Esophagus muscularis mucosa (tissue), 4 donors: ENCODE results near the gene PIK3IP1. TPM values are rescaled to one million over a fixed set of nuclear protein-coding genes. Genes with fewer than 3 reads are reported as not detected.

ENCODE experiments used
- DNase-seq: peaks from one replicate; pipeline ENCODE4 v3.0.0-alpha.2; 2017; ENCODE audit errors: extremely low spot score
- H3K27ac ChIP-seq, 4 donors: fragments of 200-600 bp; sonication (generic); replicated peaks in 1 of 4; 1 replicate in 3 of 4; 2 replicates in 1 of 4; pipeline ENCODE4 v1.5.1; 2016 to 2019; ENCODE audit warnings: mild to moderate bottlenecking in 1 of 4
- H3K27me3 ChIP-seq, 4 donors: fragments of 200-600 bp; sonication (generic); one replicate each; pipeline versions ENCODE4 v1.5.1 to v1.6.0; 2016 to 2019
- H3K36me3 ChIP-seq, 4 donors: fragments of 200-600 bp; sonication (generic); one replicate each; pipeline ENCODE4 v1.5.1; 2016 to 2019
- H3K4me1 ChIP-seq, 4 donors: fragments of 200-600 bp; sonication (generic); one replicate each; pipeline ENCODE4 v1.5.1; 2016 to 2019
- H3K4me3 ChIP-seq, 4 donors: fragments of 200-600 bp; sonication (generic); 1 replicate in 2 of 4; 2 replicates in 2 of 4; pipeline ENCODE4 v1.5.1; 2016 to 2019; ENCODE audit warnings: mild to moderate bottlenecking in 4 of 4, moderate library complexity in 1 of 4
- H3K9me3 ChIP-seq, 4 donors: fragments of 200-600 bp; sonication (generic); 1 replicate in 3 of 4; 2 replicates in 1 of 4; pipeline ENCODE4 v1.5.1; 2016 to 2019
- EP300 ChIP-seq: sonication (generic); formaldehyde crosslinking; IDR thresholded peaks from one replicate; pipeline ENCODE4 v1.6.1; 2017; ENCODE audit warnings: antibody characterized with exemption
- POLR2A ChIP-seq: fragments of 450-650 bp; IDR thresholded peaks from one replicate; pipeline ENCODE4 v1.6.1; 2017; ENCODE audit warnings: antibody characterized with exemption, moderate library complexity, mild to moderate bottlenecking, low read depth
- POLR2AphosphoS5 ChIP-seq, 2 donors: sonication (generic); formaldehyde crosslinking; IDR thresholded peaks; one replicate each; pipeline ENCODE4 v1.6.1; 2017; ENCODE audit warnings: antibody characterized with exemption in 2 of 2
- WGBS: methylation state at CpG from one replicate; pipeline ENCODE4 v1.1.5; 2018; 5-methylcytosine and 5-hydroxymethylcytosine counted together
- intact Hi-C: fragments of 100-400 bp; cut with DNase I; formaldehyde crosslinking; loops from one replicate; pipeline ENCODE4 v1.15.1; 2023
- total RNA-seq, 4 donors: library from RNA; depleted of rRNA; stranded (reverse); fragments of >200 nt; gene quantifications; one replicate each; pipeline versions ENCODE4 v1.1.0 to v1.2.1, GENCODE V29; 2016
- TF ChIP-seq, protein P1 (sequence below), 3 experiments: fragments of 200-600 bp in 2 of 3; fragments of 450-650 bp in 1 of 3; sonication (generic) in 2 of 3; IDR thresholded peaks; one replicate each; pipeline ENCODE4 v1.5.1; 2017 to 2019; ENCODE audit warnings: antibody characterized with exemption in 3 of 3, mild to moderate bottlenecking in 2 of 3, moderate library complexity in 1 of 3

Gene PIK3IP1
- total RNA-seq, 4 donors from 2014 or later: 34.5 to 49.1 (median 39.8) TPM

DNA sequence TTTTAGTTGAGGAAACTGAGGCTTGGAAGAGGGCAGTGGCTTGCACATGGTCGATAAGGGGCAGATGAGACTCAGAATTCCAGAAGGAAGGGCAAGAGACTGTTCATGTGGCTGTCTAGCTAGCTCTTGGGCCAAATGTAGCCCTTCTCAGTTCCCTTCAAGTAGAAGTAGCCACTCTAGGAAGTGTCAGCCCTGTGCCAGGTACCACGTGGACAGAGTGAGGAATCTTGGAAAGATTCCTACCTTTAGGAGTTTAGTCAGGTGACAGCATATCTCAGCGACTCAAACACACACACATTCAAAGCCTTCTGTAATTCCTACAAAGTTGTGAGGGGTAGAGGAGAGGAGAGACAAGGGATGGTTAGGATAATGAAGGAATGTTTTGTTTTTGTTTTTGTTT is 18.3 kb downstream of the PIK3IP1 start:
- DNase-seq: no peak
- no peak overlapping the region for H3K4me3 ChIP-seq
- H3K27me3 ChIP-seq: no peaks in the 10 kb centered on the region
- no peak for TF ChIP-seq EP300
- TF ChIP-seq POLR2AphosphoS5 (IDR thresholded peaks at IDR 0.05): no peak
- 88% methylated on average over 3 of the region's 3 CpGs for WGBS
- no peaks in the 10 kb centered on the region for H3K9me3 ChIP-seq
- intact Hi-C loops: no loop called here
- H3K36me3 ChIP-seq: peaks cover 24 to 89% (median 64%) of the 10 kb centered on the region in 4 donors
- H3K27ac ChIP-seq: no peak overlapping the region
- H3K4me1 ChIP-seq: peaks cover 0 to 5% (median 0%) of the 10 kb centered on the region in 4 donors

DNA sequence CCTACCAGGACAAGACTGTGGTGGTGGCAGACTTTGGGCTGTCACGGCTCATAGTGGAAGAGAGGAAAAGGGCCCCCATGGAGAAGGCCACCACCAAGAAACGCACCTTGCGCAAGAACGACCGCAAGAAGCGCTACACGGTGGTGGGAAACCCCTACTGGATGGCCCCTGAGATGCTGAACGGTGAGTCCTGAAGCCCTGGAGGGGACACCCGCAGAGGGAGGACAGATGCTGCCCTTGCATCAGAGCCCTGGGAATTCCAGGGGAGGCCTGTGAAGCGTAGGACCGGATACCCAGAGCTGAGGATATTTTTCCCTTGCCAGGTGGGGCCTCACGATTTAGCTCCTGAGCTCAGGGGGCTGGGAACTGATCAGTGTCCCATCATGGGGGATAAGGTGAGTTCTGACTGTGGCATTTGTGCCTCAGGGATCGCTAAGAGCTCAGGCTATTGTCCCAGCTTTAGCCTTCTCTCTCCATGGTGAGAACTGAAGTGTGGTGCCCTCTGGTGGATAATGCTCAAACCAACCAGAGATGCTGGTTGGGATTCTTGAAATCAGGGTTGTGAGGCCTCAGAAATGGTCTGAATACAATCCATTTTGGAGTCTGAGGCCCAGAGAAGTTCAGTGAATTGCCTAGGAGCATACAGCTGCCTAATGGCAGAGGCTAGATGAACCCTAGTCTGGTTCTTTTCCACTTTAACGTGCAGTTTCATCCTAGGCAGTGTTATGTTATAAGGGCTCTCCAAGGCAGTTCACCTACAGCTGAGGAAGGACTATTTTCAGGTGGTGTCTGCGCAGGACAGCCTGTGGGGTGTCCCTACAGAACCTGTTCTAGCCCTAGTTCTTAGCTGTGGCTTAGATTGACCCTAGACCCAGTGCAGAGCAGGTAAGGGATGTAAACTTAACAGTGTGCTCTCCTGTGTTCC is 19.5 kb downstream of the PIK3IP1 start:
- peak overlapping the region in 3 of 4 donors; percentile 20 to 49 (median 44) for H3K27ac ChIP-seq
- 81% methylated on average over 10 of the region's 15 CpGs for WGBS
- TF ChIP-seq, protein P1, sequence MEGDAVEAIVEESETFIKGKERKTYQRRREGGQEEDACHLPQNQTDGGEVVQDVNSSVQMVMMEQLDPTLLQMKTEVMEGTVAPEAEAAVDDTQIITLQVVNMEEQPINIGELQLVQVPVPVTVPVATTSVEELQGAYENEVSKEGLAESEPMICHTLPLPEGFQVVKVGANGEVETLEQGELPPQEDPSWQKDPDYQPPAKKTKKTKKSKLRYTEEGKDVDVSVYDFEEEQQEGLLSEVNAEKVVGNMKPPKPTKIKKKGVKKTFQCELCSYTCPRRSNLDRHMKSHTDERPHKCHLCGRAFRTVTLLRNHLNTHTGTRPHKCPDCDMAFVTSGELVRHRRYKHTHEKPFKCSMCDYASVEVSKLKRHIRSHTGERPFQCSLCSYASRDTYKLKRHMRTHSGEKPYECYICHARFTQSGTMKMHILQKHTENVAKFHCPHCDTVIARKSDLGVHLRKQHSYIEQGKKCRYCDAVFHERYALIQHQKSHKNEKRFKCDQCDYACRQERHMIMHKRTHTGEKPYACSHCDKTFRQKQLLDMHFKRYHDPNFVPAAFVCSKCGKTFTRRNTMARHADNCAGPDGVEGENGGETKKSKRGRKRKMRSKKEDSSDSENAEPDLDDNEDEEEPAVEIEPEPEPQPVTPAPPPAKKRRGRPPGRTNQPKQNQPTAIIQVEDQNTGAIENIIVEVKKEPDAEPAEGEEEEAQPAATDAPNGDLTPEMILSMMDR (IDR thresholded peaks at IDR 0.05): peak; percentile 70 to 83 (median 75)
- TF ChIP-seq POLR2AphosphoS5 (IDR thresholded peaks at IDR 0.05): no peak
- peaks cover 0 to 5% (median 0%) of the 10 kb centered on the region in 4 donors for H3K4me1 ChIP-seq
- DNase-seq: no peak
- peaks cover 29 to 89% (median 63%) of the 10 kb centered on the region in 4 donors for H3K36me3 ChIP-seq
- no peaks in the 10 kb centered on the region for H3K9me3 ChIP-seq
- no peak overlapping the region for H3K4me3 ChIP-seq
- intact Hi-C loops: loop anchor here (2.0 kb wide), 1 partner anchor 62 kb away; no protein-coding TSS in a partner anchor
- H3K27me3 ChIP-seq: no peaks in the 10 kb centered on the region

DNA sequence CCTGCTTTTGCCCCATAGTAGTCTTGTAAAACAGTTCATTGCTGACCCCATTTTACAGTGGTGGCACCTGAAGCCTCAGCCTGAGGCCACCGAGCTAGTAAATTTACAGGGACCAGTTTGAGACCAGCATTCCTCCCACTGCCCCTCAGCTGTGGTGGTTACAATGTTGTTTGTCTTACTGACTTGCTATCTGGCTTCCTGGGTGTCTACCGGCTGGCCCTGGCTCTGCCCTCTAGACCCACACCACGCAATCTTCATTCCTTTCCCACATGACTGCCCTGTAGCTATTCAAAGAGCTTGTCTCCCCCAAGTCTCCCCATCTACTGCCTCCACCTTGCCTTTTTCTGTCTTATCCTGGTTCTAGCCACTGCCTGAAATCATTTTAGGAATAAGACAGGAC is 20.8 kb downstream of the PIK3IP1 start:
- H3K27me3 ChIP-seq: no peaks in the 10 kb centered on the region
- H3K27ac ChIP-seq: no peak overlapping the region
- no peak overlapping the region for H3K4me3 ChIP-seq
- no peak for DNase-seq
- H3K4me1 ChIP-seq: peaks cover 0 to 5% (median 0%) of the 10 kb centered on the region in 4 donors
- TF ChIP-seq, protein P1 (IDR thresholded peaks at IDR 0.05): no peak
- no peak for TF ChIP-seq EP300
- no peak for TF ChIP-seq POLR2A
- TF ChIP-seq POLR2AphosphoS5 (IDR thresholded peaks at IDR 0.05): no peak
- intact Hi-C loops: no loop called here
- WGBS: 92% methylated on average over 3 of the region's 3 CpGs
- H3K36me3 ChIP-seq: peaks cover 27 to 89% (median 69%) of the 10 kb centered on the region in 4 donors
- H3K9me3 ChIP-seq: no peaks in the 10 kb centered on the region

DNA sequence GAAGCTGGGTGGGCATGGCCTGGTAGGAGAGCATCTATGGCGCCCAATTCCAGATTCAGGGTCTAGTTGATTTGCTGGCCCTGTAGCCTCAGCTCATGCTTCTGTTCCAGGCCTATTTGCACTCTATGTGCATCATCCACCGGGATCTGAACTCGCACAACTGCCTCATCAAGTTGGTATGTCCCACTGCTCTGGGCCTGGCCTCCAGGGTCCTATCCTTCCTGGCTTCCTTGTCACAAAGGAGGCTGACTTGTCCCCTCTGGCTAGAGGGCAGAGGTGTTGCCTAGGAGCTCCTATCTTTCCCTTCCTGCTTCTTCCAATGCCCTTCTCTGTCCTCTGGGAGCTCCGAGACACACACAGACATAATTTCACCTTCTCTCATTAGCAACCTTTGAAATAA is 21.3 kb downstream of the PIK3IP1 start:
- 90% methylated on average over 2 of the region's 4 CpGs for WGBS
- no peak overlapping the region for H3K27ac ChIP-seq
- no peaks in the 10 kb centered on the region for H3K9me3 ChIP-seq
- TF ChIP-seq EP300 (no peak), POLR2AphosphoS5 (IDR thresholded peaks at IDR 0.05) (no peak), POLR2A (no peak)
- TF ChIP-seq, protein P1 (IDR thresholded peaks at IDR 0.05): no peak
- intact Hi-C loops: no loop called here
- peaks cover 0 to 5% (median 0%) of the 10 kb centered on the region in 4 donors for H3K4me1 ChIP-seq
- H3K4me3 ChIP-seq: no peak overlapping the region
- H3K27me3 ChIP-seq: no peaks in the 10 kb centered on the region
- no peak for DNase-seq
- H3K36me3 ChIP-seq: peaks cover 27 to 92% (median 73%) of the 10 kb centered on the region in 4 donors

DNA sequence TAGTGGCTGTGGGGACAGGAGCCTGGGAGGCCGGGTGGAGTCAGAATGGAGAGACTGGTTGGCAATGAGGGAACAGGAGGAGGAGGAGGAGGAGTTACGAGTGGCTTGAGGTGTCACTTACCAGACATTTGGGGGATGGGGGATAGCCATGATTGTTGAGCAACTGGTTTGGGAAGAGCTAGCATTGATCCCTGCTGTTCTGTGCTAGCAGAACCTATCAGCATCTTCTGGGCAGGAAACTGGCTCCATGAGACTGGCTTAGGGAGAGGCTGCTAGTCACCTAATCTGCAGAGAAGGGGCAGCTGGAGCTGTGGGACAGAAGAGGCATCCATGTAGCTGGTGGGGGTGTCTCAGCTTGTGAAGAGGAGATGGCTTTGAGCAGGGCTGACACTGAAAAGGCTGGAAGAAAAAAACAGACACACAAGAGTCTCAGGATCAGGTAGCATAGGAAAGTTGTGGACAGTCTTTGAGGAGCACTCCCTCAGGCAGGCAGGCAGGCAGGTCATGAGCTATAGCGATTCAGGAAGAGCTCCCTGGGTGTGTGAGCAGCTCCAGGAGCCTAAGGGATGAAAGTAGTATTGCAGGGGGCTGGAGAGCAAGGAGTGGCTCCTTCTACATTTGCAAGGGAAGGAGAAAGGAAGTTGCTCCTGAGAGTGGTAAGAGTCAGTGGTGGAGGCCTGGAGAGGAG is 22.3 kb downstream of the PIK3IP1 start:
- Histone ChIP-seq H3K27me3 (no peaks in the 10 kb centered on the region), H3K4me1 (peaks cover 0 to 5% (median 0%) of the 10 kb centered on the region in 4 donors), H3K27ac (no peak overlapping the region), H3K4me3 (no peak overlapping the region), H3K9me3 (no peaks in the 10 kb centered on the region), H3K36me3 (peaks cover 22 to 87% (median 70%) of the 10 kb centered on the region in 4 donors)
- WGBS: 63% methylated on average over 2 of the region's 3 CpGs
- TF ChIP-seq EP300 (no peak), POLR2A (no peak), POLR2AphosphoS5 (IDR thresholded peaks at IDR 0.05) (no peak)
- TF ChIP-seq, protein P1 (IDR thresholded peaks at IDR 0.05): no peak
- intact Hi-C loops: no loop called here
- no peak for DNase-seq
